Measurements from ENCODE around the gene NT5C1B. TPM values are rescaled to one million over a fixed set of nuclear protein-coding genes. Genes with fewer than 3 reads are reported as not detected.

NT5C1B gene
- total and polyA plus RNA-seq, 5 donors from 2014 or later, result 0.46 to 0.78 (median 0.56) TPM; not detected in 2

DNA sequence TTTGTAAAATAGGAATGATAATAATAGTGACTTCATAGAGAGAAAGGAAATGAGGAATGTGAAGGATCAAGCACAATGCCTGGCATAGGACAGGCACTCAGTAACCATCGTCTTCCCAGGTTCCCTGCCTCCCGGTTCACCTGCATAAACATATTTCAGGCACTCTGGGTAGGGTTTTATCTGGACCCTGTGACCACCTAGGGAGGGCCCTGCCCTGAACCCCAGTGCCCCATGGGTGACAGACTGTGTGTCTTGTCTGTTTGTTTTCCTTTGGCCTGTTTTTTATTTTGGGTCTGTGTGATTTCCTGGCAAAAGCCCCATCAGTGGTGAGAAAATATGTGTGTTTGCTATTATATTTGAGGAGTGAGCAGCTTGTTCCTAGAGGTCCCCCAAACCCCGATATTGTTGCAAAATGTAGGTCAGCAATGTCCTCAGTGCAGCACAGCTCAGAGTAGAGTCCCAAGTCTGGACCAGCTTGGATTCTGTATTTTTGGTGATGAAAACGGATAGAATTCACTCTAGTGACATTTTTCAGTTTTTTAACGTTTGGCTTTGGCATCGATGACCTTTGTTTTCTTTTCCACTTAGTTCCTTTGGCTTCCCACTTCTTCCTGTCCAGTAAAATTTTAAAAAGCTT lies 9.6 kb upstream of the NT5C1B start:
- ATAC-seq (ENCODE audit: low read depth in 2 of 2), result no peak
- Mint-ChIP-seq H3K27me3 (no peaks in the 10 kb centered on the region), H3K4me1 (no peaks in the 10 kb centered on the region), H3K9me3 (peaks cover 0 to under 1% (median 0%) of the 10 kb centered on the region in 7 donors), H3K36me3 (peaks cover 10% of the 10 kb centered on the region), H3K27ac (no peak overlapping the region), H3K4me3 (no peak overlapping the region)
- H3K36me3 ChIP-seq (ENCODE audit: control insufficient read depth, insufficient read depth, low read length), result no peaks in the 10 kb centered on the region
- no peak overlapping the region for H3K4me3 ChIP-seq (ENCODE audit: low read depth, low read length)
- no peaks in the 10 kb centered on the region for H3K4me1 ChIP-seq (ENCODE audit: control insufficient read depth, insufficient read depth, low read length, poor library complexity, severe bottlenecking)
- DNase-seq, result no peak
- H3K9me3 ChIP-seq (ENCODE audit: control insufficient read depth in 2 of 2, low read length in 2 of 2), result no peaks in the 10 kb centered on the region
- H3K27me3 ChIP-seq (ENCODE audit: control insufficient read depth, insufficient read depth, low read length), result no peaks in the 10 kb centered on the region
- no peak overlapping the region for H3K27ac ChIP-seq (ENCODE audit: insufficient read depth, low read length, poor library complexity, severe bottlenecking)

DNA sequence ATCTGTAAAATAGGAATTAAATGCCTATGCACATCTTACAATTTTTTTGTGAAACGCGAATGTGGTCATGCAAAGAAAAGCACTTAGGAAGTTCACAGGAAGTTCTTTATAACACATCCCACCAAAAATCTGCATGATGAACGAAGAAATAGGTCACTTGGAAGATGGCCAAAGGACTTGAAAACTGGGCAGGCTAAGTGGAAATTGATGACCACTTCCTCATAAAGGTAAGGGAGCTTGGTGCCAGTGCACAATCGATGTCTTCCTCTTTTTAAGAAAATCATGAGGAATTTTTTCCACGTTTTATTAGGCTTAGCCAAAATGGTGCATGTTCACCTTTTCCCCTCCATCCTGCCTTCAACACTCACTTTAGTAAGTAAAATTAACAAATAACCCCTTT lies 8.2 kb upstream of the NT5C1B start:
- no peak overlapping the region for H3K27ac ChIP-seq (ENCODE audit: insufficient read depth, low read length, poor library complexity, severe bottlenecking)
- no peak overlapping the region for H3K4me3 ChIP-seq (ENCODE audit: low read depth, low read length)
- no peaks in the 10 kb centered on the region for H3K27me3 Mint-ChIP-seq
- H3K36me3 Mint-ChIP-seq, result peaks cover 12% of the 10 kb centered on the region
- ATAC-seq (ENCODE audit: low read depth in 2 of 2) (no peak), DNase-seq (no peak)
- no peaks in the 10 kb centered on the region for H3K9me3 ChIP-seq (ENCODE audit: control insufficient read depth in 2 of 2, low read length in 2 of 2)
- peaks cover 0 to 3% (median 0%) of the 10 kb centered on the region in 7 donors for H3K9me3 Mint-ChIP-seq
- H3K4me1 Mint-ChIP-seq, result no peaks in the 10 kb centered on the region
- H3K27me3 ChIP-seq (ENCODE audit: control insufficient read depth, insufficient read depth, low read length), result no peaks in the 10 kb centered on the region
- H3K36me3 ChIP-seq (ENCODE audit: control insufficient read depth, insufficient read depth, low read length), result no peaks in the 10 kb centered on the region
- no peak overlapping the region for H3K27ac Mint-ChIP-seq
- no peak overlapping the region for H3K4me3 Mint-ChIP-seq
- no peaks in the 10 kb centered on the region for H3K4me1 ChIP-seq (ENCODE audit: control insufficient read depth, insufficient read depth, low read length, poor library complexity, severe bottlenecking)

DNA sequence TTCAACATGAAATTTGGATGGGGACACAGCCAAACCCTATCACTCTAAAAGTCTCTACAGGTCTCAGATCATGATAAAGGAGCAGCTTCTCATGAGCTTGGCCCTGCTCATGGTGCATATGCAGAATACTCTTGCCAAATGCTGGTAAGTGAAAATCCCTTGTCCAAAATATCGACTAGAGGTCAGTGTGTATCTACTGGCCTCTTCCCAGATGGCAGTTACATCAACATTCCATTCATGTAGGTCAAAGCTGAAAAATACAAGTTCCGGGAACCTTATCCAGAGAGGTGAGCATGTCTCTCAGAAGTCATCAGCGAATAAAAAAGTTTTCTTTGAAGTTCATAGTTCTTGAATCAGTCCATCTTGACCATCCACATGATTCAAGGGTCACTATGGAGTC lies 7.6 kb upstream of the NT5C1B start:
- Mint-ChIP-seq H3K4me1 (no peaks in the 10 kb centered on the region), H3K4me3 (no peak overlapping the region), H3K36me3 (peaks cover 15% of the 10 kb centered on the region), H3K27me3 (no peaks in the 10 kb centered on the region), H3K27ac (no peak overlapping the region), H3K9me3 (peaks cover 0 to 3% (median 0%) of the 10 kb centered on the region in 7 donors)
- Histone ChIP-seq H3K27me3 (ENCODE audit: control insufficient read depth, insufficient read depth, low read length) (no peaks in the 10 kb centered on the region), H3K4me1 (ENCODE audit: control insufficient read depth, insufficient read depth, low read length, poor library complexity, severe bottlenecking) (no peaks in the 10 kb centered on the region), H3K4me3 (ENCODE audit: low read depth, low read length) (no peak overlapping the region), H3K27ac (ENCODE audit: insufficient read depth, low read length, poor library complexity, severe bottlenecking) (no peak overlapping the region), H3K9me3 (ENCODE audit: control insufficient read depth in 2 of 2, low read length in 2 of 2) (no peaks in the 10 kb centered on the region), H3K36me3 (ENCODE audit: control insufficient read depth, insufficient read depth, low read length) (no peaks in the 10 kb centered on the region)
- no peak for DNase-seq
- no peak for ATAC-seq (ENCODE audit: low read depth in 2 of 2)

DNA sequence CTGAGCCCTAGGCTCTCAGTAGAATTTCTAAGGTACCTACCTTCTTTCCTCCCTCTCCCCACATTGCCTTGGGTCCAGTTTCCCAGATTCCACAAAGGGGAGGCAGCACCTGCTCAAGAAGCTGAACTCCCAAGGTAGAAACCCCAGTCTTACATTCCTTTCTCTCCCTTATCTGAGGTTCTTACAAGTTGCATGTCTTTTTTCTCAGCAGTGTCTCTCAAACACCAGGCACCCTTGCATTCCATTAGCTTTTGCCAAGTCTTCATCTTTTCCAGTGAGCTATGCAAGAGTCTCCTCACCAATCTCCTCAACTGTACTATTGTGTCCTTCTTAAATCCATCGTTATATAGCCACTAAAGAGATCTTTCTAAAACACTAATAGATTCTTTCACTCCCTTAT lies 4.1 kb upstream of the NT5C1B start:
- no peak for DNase-seq
- Mint-ChIP-seq H3K4me3 (no peak overlapping the region), H3K27me3 (no peaks in the 10 kb centered on the region), H3K4me1 (peaks cover 0 to 2% (median 0%) of the 10 kb centered on the region in 4 donors), H3K36me3 (peaks cover 26% of the 10 kb centered on the region), H3K9me3 (peaks cover 0 to 3% (median 0%) of the 10 kb centered on the region in 7 donors), H3K27ac (no peak overlapping the region)
- H3K4me3 ChIP-seq (ENCODE audit: low read depth, low read length), result no peak overlapping the region
- H3K9me3 ChIP-seq (ENCODE audit: control insufficient read depth in 2 of 2, low read length in 2 of 2), result no peaks in the 10 kb centered on the region
- H3K27me3 ChIP-seq (ENCODE audit: control insufficient read depth, insufficient read depth, low read length), result no peaks in the 10 kb centered on the region
- H3K27ac ChIP-seq (ENCODE audit: insufficient read depth, low read length, poor library complexity, severe bottlenecking), result no peak overlapping the region
- H3K4me1 ChIP-seq (ENCODE audit: control insufficient read depth, insufficient read depth, low read length, poor library complexity, severe bottlenecking), result no peaks in the 10 kb centered on the region
- H3K36me3 ChIP-seq (ENCODE audit: control insufficient read depth, insufficient read depth, low read length), result no peaks in the 10 kb centered on the region
- ATAC-seq (ENCODE audit: low read depth in 2 of 2), result no peak

DNA sequence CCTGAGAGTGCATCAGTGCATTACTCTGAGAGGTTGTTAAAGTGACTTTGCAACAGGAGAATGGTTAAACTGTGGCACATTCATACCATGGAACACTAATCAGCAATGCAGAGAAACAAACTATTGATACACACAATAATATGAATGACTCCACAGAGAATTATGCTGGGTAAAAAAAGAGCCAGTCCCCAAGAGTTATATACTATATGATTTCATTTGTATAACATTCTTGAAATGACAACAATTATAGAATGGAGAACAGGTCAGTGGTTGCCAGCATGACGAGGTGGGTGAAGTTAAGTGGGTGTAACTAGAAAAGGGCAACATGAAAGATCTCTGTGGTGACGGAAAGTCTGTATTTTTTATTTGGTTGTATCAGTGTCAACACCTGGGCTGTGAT lies 3.0 kb upstream of the NT5C1B start:
- peaks cover 0 to 2% (median 0%) of the 10 kb centered on the region in 4 donors for H3K4me1 Mint-ChIP-seq
- no peaks in the 10 kb centered on the region for H3K27me3 Mint-ChIP-seq
- no peak overlapping the region for H3K27ac Mint-ChIP-seq
- no peak overlapping the region for H3K4me3 Mint-ChIP-seq
- peaks cover 26% of the 10 kb centered on the region for H3K36me3 Mint-ChIP-seq
- ATAC-seq (ENCODE audit: low read depth in 2 of 2) (no peak), DNase-seq (no peak)
- H3K36me3 ChIP-seq (ENCODE audit: control insufficient read depth, insufficient read depth, low read length), result no peaks in the 10 kb centered on the region
- peaks cover 0 to 4% (median 0%) of the 10 kb centered on the region in 7 donors for H3K9me3 Mint-ChIP-seq
- no peaks in the 10 kb centered on the region for H3K9me3 ChIP-seq (ENCODE audit: control insufficient read depth in 2 of 2, low read length in 2 of 2)
- no peak overlapping the region for H3K4me3 ChIP-seq (ENCODE audit: low read depth, low read length)
- no peaks in the 10 kb centered on the region for H3K4me1 ChIP-seq (ENCODE audit: control insufficient read depth, insufficient read depth, low read length, poor library complexity, severe bottlenecking)
- H3K27ac ChIP-seq (ENCODE audit: insufficient read depth, low read length, poor library complexity, severe bottlenecking), result no peak overlapping the region
- H3K27me3 ChIP-seq (ENCODE audit: control insufficient read depth, insufficient read depth, low read length), result no peaks in the 10 kb centered on the region

DNA sequence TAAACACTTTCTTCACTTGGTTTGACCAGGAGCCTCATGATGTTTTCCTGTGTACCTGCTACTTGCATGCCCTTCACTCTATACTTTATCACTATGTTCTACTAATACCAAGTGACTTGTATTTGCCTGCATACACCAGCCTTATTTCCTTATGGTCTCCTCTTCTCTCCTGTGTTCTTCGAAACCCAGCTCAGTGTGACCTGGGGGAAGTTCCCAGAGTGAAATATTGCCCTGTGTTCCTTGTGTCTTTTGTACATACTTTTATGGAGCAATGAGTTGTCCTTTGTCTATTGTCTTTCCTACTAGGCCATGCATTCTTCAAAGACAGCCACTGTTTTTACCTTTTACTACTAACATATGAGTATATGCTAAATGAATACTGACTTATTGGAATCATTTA lies 567 bp downstream of the NT5C1B start:
- Histone ChIP-seq H3K27me3 (ENCODE audit: control insufficient read depth, insufficient read depth, low read length) (no peaks in the 10 kb centered on the region), H3K9me3 (ENCODE audit: control insufficient read depth in 2 of 2, low read length in 2 of 2) (no peaks in the 10 kb centered on the region), H3K36me3 (ENCODE audit: control insufficient read depth, insufficient read depth, low read length) (no peaks in the 10 kb centered on the region), H3K27ac (ENCODE audit: insufficient read depth, low read length, poor library complexity, severe bottlenecking) (no peak overlapping the region), H3K4me3 (ENCODE audit: low read depth, low read length) (no peak overlapping the region), H3K4me1 (ENCODE audit: control insufficient read depth, insufficient read depth, low read length, poor library complexity, severe bottlenecking) (no peaks in the 10 kb centered on the region)
- H3K27me3 Mint-ChIP-seq, result no peaks in the 10 kb centered on the region
- peaks cover 0 to 7% (median 0%) of the 10 kb centered on the region in 7 donors for H3K9me3 Mint-ChIP-seq
- ATAC-seq (ENCODE audit: low read depth in 2 of 2) (no peak), DNase-seq (no peak)
- H3K4me1 Mint-ChIP-seq, result peaks cover 0 to 2% (median 0%) of the 10 kb centered on the region in 4 donors
- no peak overlapping the region for H3K27ac Mint-ChIP-seq
- H3K36me3 Mint-ChIP-seq, result peaks cover 21% of the 10 kb centered on the region
- no peak overlapping the region for H3K4me3 Mint-ChIP-seq

DNA sequence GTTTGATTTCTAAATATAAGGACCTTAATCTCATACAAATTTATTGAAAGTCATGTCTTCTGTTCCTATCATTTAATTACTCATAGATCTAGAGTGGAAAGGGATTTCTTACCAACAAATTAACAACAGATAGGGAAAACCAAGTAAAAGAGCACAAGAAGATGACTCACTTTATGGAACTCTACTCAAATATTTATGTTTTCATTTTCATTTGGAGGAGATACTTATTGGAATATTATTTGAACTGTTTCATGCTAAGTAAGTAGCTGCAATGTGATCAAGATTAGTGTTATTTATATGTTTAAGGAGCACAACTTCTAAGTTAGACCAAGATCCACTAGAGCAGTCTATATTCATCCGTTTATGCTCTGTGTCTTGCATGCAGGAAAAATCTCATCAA lies 1.3 kb downstream of the NT5C1B start:
- Mint-ChIP-seq H3K4me1 (peaks cover 0 to 2% (median 0%) of the 10 kb centered on the region in 4 donors), H3K9me3 (peaks cover 0 to 7% (median 1%) of the 10 kb centered on the region in 7 donors), H3K27me3 (no peaks in the 10 kb centered on the region), H3K36me3 (peaks cover 29% of the 10 kb centered on the region), H3K4me3 (no peak overlapping the region), H3K27ac (no peak overlapping the region)
- Histone ChIP-seq H3K4me3 (ENCODE audit: low read depth, low read length) (no peak overlapping the region), H3K27me3 (ENCODE audit: control insufficient read depth, insufficient read depth, low read length) (no peaks in the 10 kb centered on the region), H3K27ac (ENCODE audit: insufficient read depth, low read length, poor library complexity, severe bottlenecking) (no peak overlapping the region), H3K4me1 (ENCODE audit: control insufficient read depth, insufficient read depth, low read length, poor library complexity, severe bottlenecking) (no peaks in the 10 kb centered on the region), H3K36me3 (ENCODE audit: control insufficient read depth, insufficient read depth, low read length) (no peaks in the 10 kb centered on the region), H3K9me3 (ENCODE audit: control insufficient read depth in 2 of 2, low read length in 2 of 2) (no peaks in the 10 kb centered on the region)
- DNase-seq, result no peak
- ATAC-seq (ENCODE audit: low read depth in 2 of 2), result no peak

DNA sequence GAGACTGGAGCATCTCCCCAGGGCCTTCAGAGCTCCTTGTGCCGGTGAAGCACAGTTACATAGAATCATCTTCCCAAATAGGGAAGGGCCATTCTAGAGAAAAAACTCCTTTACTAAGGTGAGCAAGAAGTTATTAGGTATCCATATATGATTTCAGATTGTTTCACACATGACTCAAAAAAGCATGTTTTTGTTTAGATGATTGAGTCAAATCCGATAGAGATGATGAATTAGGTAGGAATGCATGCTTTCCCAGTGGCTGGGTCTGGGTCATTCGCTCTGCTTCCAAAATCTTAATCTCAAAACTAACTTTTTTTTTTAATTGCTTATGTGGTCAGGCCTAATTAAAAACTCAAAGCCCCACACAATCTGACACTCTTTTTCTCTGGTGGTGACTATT lies 3.8 kb downstream of the NT5C1B start:
- H3K27me3 ChIP-seq (ENCODE audit: control insufficient read depth, insufficient read depth, low read length), result no peaks in the 10 kb centered on the region
- H3K4me3 Mint-ChIP-seq, result no peak overlapping the region
- no peaks in the 10 kb centered on the region for H3K9me3 ChIP-seq (ENCODE audit: control insufficient read depth in 2 of 2, low read length in 2 of 2)
- no peak overlapping the region for H3K4me3 ChIP-seq (ENCODE audit: low read depth, low read length)
- peaks cover 23% of the 10 kb centered on the region for H3K36me3 Mint-ChIP-seq
- DNase-seq, result no peak
- peaks cover 0 to 7% (median 1%) of the 10 kb centered on the region in 7 donors for H3K9me3 Mint-ChIP-seq
- no peak overlapping the region for H3K27ac ChIP-seq (ENCODE audit: insufficient read depth, low read length, poor library complexity, severe bottlenecking)
- no peak overlapping the region for H3K27ac Mint-ChIP-seq
- no peaks in the 10 kb centered on the region for H3K27me3 Mint-ChIP-seq
- H3K4me1 ChIP-seq (ENCODE audit: control insufficient read depth, insufficient read depth, low read length, poor library complexity, severe bottlenecking), result no peaks in the 10 kb centered on the region
- no peaks in the 10 kb centered on the region for H3K36me3 ChIP-seq (ENCODE audit: control insufficient read depth, insufficient read depth, low read length)
- ATAC-seq (ENCODE audit: low read depth in 2 of 2), result no peak
- H3K4me1 Mint-ChIP-seq, result peaks cover 0 to 2% (median 0%) of the 10 kb centered on the region in 4 donors
